Activated naive CD4-positive, alpha-beta T cell treated with anti-CD3 and anti-CD28 coated beads, Interleukin-2, amount 50 U/mL, for 24 hours (primary cell): Measurements from ENCODE around the gene SNX24.
"Not testable (repeated sequence)": the region's sequence is repeated elsewhere in the genome, so short reads cannot be mapped to it uniquely, and the experiment has no call there.

Experiments used
- H3K27ac Mint-ChIP-seq: one replicate; pipeline ENCODE4 v1.8.0; 2021; ENCODE audit warnings: mild to moderate bottlenecking, mixed read lengths
- H3K27me3 Mint-ChIP-seq: one replicate; pipeline ENCODE4 v1.8.0; 2021; ENCODE audit warnings: mixed read lengths
- H3K36me3 Mint-ChIP-seq: one replicate; pipeline ENCODE4 v1.8.0; 2021; ENCODE audit warnings: mixed read lengths
- H3K4me1 Mint-ChIP-seq: one replicate; pipeline ENCODE4 v1.8.0; 2021; ENCODE audit warnings: mixed read lengths
- H3K4me3 Mint-ChIP-seq: one replicate; pipeline ENCODE4 v1.8.0; 2021; ENCODE audit warnings: mild to moderate bottlenecking, mixed read lengths
- H3K9me3 Mint-ChIP-seq: one replicate; pipeline ENCODE4 v1.8.0; 2021; ENCODE audit warnings: mixed read lengths

The SNX24 gene

GRCh38 chr5:122959740-122960445, 114.5 kb downstream of the SNX24 start:
- Mint-ChIP-seq H3K4me3 (no peak overlapping the region), H3K27me3 (no peaks in the 10 kb centered on the region), H3K36me3 (peaks cover 9% of the 10 kb centered on the region), H3K9me3 (peaks cover 14% of the 10 kb centered on the region), H3K4me1 (no peaks in the 10 kb centered on the region), H3K27ac (no peak overlapping the region)

DNA sequence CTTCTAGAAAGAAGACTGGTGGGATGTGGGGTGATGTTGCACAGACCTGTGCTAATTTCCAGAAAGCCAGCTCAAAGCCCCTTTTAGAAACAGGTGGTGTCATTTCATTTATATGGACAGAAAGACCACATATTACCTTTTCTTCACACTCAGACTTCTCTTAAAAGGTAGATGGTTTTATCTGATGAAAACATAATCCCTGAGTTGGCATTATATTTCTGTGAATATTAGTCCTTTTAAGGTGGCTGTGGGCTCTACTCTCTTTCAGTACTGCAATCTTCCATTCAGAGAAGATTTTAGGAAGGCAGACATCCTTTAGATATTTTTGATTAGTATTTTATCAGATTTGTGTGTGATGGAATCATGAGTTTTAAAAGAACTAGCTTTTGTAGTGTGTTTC, 117.9 kb downstream of the SNX24 start:
- Mint-ChIP-seq H3K27me3 (no peaks in the 10 kb centered on the region), H3K4me1 (no peaks in the 10 kb centered on the region)

DNA sequence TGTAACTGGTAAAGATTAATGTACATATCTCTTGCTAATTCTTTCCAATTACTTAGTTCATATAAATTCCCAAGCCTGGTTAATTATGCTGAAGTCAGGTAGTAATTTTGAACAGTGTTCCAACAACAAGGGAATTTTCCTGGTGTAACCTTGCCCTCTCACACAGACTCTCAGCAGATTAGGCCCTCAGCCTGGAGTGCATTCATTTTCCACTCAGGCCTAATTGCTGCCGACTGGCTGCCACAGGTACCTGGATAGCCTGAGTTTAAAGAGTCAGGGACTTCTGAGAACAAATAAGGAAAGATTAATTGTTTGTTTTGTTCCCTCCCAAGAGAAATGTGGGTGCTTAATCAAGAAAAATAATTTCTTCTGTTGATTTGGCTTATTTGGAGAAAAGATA, 119.7 kb downstream of the SNX24 start:
- Mint-ChIP-seq H3K27ac (no peak overlapping the region), H3K36me3 (no peaks in the 10 kb centered on the region)

More for the DNA sequence above, 117.9 kb downstream of the SNX24 start:
- Mint-ChIP-seq H3K4me3 (no peak overlapping the region), H3K9me3 (no peaks in the 10 kb centered on the region), H3K36me3 (peaks cover 3% of the 10 kb centered on the region), H3K27ac (no peak overlapping the region)

GRCh38 chr5:122967085-122967484, 121.7 kb downstream of the SNX24 start:
- Mint-ChIP-seq H3K27ac (no peak overlapping the region), H3K9me3 (no peaks in the 10 kb centered on the region)

More for the DNA sequence above, 119.7 kb downstream of the SNX24 start:
- Mint-ChIP-seq H3K9me3 (no peaks in the 10 kb centered on the region), H3K4me3 (no peak overlapping the region), H3K27me3 (no peaks in the 10 kb centered on the region), H3K4me1 (no peaks in the 10 kb centered on the region)

DNA sequence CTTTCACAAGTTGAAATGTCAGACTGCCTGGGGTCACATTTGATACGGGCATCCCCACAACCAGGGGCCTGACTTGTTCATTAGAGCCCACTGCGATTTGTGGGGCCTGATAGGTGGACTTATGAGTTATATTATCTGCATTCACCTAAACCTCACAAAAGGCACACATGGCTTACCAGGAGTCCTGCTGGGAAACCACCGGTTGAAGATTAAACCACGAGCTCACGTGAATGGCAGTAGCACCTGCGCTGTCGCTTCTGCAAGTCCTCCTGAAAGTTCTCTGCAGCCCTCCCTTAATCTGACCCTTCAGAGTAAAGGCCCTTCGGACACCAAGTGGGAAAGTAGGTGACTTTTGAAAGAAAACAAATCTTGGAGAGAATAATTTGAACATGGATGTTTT, 122.2 kb downstream of the SNX24 start:
- Mint-ChIP-seq H3K4me1 (no peaks in the 10 kb centered on the region), H3K27ac (no peak overlapping the region), H3K4me3 (no peak overlapping the region), H3K9me3 (no peaks in the 10 kb centered on the region), H3K27me3 (no peaks in the 10 kb centered on the region), H3K36me3 (no peaks in the 10 kb centered on the region)

More at GRCh38 chr5:122967085-122967484, 121.7 kb downstream of the SNX24 start:
- Mint-ChIP-seq H3K36me3 (no peaks in the 10 kb centered on the region), H3K4me3 (no peak overlapping the region), H3K27me3 (no peaks in the 10 kb centered on the region), H3K4me1 (no peaks in the 10 kb centered on the region)

DNA sequence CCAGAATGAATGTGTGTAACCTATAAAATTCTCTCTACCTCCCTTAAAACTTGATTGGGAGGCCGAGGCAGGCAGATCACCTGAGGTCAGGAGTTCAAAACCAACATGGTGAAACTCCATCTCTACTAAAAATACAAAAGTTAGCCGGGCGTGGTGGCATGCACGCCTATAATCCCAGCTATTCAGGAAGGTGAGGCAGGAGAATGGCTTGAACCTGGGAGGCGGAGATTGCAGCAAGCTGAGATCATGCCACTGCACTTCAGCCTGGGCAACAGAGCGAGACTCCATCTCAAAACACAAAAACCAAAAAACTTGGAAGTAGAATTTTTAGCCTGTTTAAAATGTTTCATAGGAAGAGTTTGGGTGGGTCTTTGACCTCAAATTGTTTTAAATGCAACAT, 122.6 kb downstream of the SNX24 start:
- H3K4me3 Mint-ChIP-seq, H3K4me1 Mint-ChIP-seq, H3K27me3 Mint-ChIP-seq, H3K36me3 Mint-ChIP-seq, H3K9me3 Mint-ChIP-seq, H3K27ac Mint-ChIP-seq: not testable (repeated sequence)

GRCh38 chr5:122971333-122971732, 125.9 kb downstream of the SNX24 start:
- no peaks in the 10 kb centered on the region for H3K27me3 Mint-ChIP-seq
- no peaks in the 10 kb centered on the region for H3K9me3 Mint-ChIP-seq
- no peaks in the 10 kb centered on the region for H3K4me1 Mint-ChIP-seq
- no peaks in the 10 kb centered on the region for H3K36me3 Mint-ChIP-seq
- H3K27ac Mint-ChIP-seq = no peak overlapping the region
- no peak overlapping the region for H3K4me3 Mint-ChIP-seq

DNA sequence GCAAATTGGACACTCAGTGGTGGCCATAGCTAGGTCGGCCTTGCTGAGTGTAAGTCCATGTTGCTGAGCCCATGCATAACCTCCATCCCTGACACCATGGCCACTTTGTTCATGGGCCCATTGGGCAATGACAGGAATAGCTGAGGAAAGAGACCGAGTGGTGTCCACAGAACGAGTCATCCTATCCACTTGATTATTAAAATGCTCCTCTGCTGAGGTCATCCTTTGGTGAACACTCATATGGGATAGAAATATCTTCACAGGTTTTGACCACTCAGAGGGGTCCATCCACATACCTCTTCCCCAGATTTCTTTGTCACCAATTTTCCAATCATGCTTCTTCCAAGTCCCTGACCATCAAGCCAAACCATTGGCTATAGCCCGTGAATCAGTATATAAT, 127.5 kb downstream of the SNX24 start:
- no peaks in the 10 kb centered on the region for H3K4me1 Mint-ChIP-seq
- H3K36me3 Mint-ChIP-seq = no peaks in the 10 kb centered on the region
- H3K4me3 Mint-ChIP-seq = no peak overlapping the region
- H3K27ac Mint-ChIP-seq = no peak overlapping the region
- no peaks in the 10 kb centered on the region for H3K9me3 Mint-ChIP-seq
- no peaks in the 10 kb centered on the region for H3K27me3 Mint-ChIP-seq

DNA sequence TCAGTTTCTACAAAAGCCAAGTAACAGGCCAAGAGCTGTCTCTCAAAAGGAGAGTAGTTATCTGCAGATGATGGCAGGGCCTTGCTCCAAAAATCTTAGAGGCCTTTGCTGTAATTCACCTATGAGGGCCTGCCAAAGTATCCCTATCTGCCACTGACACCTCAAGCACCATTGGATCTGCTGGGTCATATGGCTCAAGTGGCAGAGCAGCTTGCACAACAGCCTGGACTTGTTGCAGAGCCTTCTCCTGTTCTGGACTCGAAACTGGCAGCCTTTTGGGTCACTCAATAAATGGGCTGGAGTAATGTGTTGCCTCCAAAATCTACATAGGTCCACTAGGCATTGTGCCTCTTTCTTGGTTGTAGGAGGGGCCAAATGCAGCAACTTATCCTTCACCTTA, 128.3 kb downstream of the SNX24 start:
- H3K4me1 Mint-ChIP-seq, H3K27me3 Mint-ChIP-seq: not testable (repeated sequence)

DNA sequence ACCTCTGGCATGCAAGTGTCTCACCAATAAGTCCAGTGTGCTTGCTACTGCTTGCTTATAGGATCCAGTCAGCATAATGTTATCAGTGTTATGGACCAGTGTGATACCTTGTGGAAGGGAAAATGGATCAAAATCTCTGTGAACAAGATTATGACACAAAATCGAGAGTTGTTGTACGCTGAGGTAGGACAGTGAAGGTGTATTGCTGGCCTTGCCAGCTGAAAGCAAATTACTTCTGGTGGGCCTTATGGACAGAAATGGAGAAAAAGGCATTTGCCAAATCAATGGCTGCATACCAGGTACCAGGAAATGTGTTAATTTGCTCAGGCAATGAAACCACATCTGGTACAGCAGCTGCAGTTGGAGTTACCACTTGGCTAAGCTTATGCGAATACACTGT, 128.8 kb downstream of the SNX24 start:
- H3K27me3 Mint-ChIP-seq, H3K4me1 Mint-ChIP-seq, H3K27ac Mint-ChIP-seq, H3K9me3 Mint-ChIP-seq, H3K4me3 Mint-ChIP-seq, H3K36me3 Mint-ChIP-seq: not testable (repeated sequence)

More for the DNA sequence above, 128.3 kb downstream of the SNX24 start:
- H3K4me3 Mint-ChIP-seq, H3K36me3 Mint-ChIP-seq, H3K9me3 Mint-ChIP-seq, H3K27ac Mint-ChIP-seq: not testable (repeated sequence)

GRCh38 chr5:122977319-122977718, 131.9 kb downstream of the SNX24 start:
- Mint-ChIP-seq H3K4me3 (no peak overlapping the region), H3K9me3 (no peaks in the 10 kb centered on the region), H3K36me3 (no peaks in the 10 kb centered on the region), H3K27me3 (no peaks in the 10 kb centered on the region), H3K4me1 (no peaks in the 10 kb centered on the region), H3K27ac (no peak overlapping the region)

GRCh38 chr5:122978068-122978467, 132.7 kb downstream of the SNX24 start:
- Mint-ChIP-seq H3K27me3 (no peaks in the 10 kb centered on the region), H3K27ac (no peak overlapping the region), H3K36me3 (no peaks in the 10 kb centered on the region), H3K9me3 (no peaks in the 10 kb centered on the region), H3K4me3 (no peak overlapping the region), H3K4me1 (no peaks in the 10 kb centered on the region)

DNA sequence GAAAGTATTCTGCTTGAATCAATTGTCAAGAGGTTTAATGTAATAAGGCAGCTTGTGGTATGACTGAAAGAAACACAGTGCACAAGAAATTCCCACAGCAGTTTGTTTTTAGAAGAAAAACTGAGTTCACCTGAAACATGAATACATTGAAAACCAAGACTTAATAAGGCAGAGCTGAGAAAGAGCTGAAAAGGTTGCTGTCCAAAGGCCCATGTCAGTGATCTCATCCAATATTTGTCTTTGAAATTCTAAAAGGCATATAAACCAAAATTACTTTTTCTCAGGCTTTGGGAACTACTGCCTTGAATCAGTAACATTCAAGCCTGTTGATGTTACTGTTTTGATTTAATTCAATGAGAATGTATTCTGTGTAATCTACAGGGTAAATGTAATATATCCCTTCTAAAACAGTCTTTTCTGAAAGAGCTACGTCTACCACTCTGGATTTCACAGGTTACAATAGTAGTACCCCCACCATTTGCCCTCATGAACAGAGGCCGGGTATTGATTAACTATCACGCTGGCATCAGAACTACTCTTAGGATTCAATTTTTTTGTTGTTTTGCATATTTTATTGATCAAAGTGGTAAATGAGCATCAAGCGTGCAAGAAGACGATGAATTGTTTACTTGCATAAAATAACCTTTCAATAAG, 133.4 kb downstream of the SNX24 start:
- H3K27me3 Mint-ChIP-seq = no peaks in the 10 kb centered on the region
- H3K36me3 Mint-ChIP-seq = no peaks in the 10 kb centered on the region
- no peaks in the 10 kb centered on the region for H3K4me1 Mint-ChIP-seq
- H3K4me3 Mint-ChIP-seq = no peak overlapping the region
- no peak overlapping the region for H3K27ac Mint-ChIP-seq
- H3K9me3 Mint-ChIP-seq = no peaks in the 10 kb centered on the region

- no peaks in the 10 kb centered on the region for H3K27me3 Mint-ChIP-seq
- no peak overlapping the region for H3K4me3 Mint-ChIP-seq
- H3K36me3 Mint-ChIP-seq = no peaks in the 10 kb centered on the region
- no peaks in the 10 kb centered on the region for H3K4me1 Mint-ChIP-seq
- no peaks in the 10 kb centered on the region for H3K9me3 Mint-ChIP-seq
- no peak overlapping the region for H3K27ac Mint-ChIP-seq
Observed at GRCh38 chr5:122981846-122982245, 136.4 kb downstream of the SNX24 start.

- no peaks in the 10 kb centered on the region for H3K27me3 Mint-ChIP-seq
- H3K9me3 Mint-ChIP-seq = no peaks in the 10 kb centered on the region
- H3K4me3 Mint-ChIP-seq = no peak overlapping the region
- H3K36me3 Mint-ChIP-seq = no peaks in the 10 kb centered on the region
- no peak overlapping the region for H3K27ac Mint-ChIP-seq
- no peaks in the 10 kb centered on the region for H3K4me1 Mint-ChIP-seq
Observed at GRCh38 chr5:122982376-122982775, 137.0 kb downstream of the SNX24 start.

- no peaks in the 10 kb centered on the region for H3K36me3 Mint-ChIP-seq
- H3K27me3 Mint-ChIP-seq = no peaks in the 10 kb centered on the region
- no peak overlapping the region for H3K4me3 Mint-ChIP-seq
Observed at GRCh38 chr5:122984425-122984824, 139.0 kb downstream of the SNX24 start.

More at GRCh38 chr5:122984425-122984824, 139.0 kb downstream of the SNX24 start:
- no peaks in the 10 kb centered on the region for H3K4me1 Mint-ChIP-seq
- H3K9me3 Mint-ChIP-seq = no peaks in the 10 kb centered on the region
- H3K27ac Mint-ChIP-seq = no peak overlapping the region
